Calu3 (cell line): Measurements from ENCODE around the gene XYLB. TPM values are rescaled to one million over a fixed set of nuclear protein-coding genes. Genes with fewer than 3 reads are reported as not detected.
"Not testable (repeated sequence)": the region's sequence is repeated elsewhere in the genome, so short reads cannot be mapped to it uniquely, and the experiment has no call there.

ENCODE experiments used
- BruUV-seq: library from RNA; stranded (reverse); fragments of 400-500 nt; replicated peaks from 2 replicates; lab custom pipeline; 2021; lab: Mats Ljungman, UMichigan
- CTCF ChIA-PET: fragments of 300-600 bp; sonication (Branson Sonifier 250); formaldehyde crosslinking; loops from one replicate; lab custom pipeline; 2022; ENCODE audit warnings: antibody characterized with exemption; lab: Charles Lee
- DNase-seq: peaks from one replicate; pipeline ENCODE4 v3.0.0; 2022
- H3K27ac Mint-ChIP-seq: one replicate; pipeline ENCODE4 v1.8.0; 2022; ENCODE audit warnings: mixed read lengths; ENCODE audit not compliant: unreplicated experiment
- H3K27me3 Mint-ChIP-seq: one replicate; pipeline ENCODE4 v1.8.0; 2022; ENCODE audit warnings: mixed read lengths; ENCODE audit not compliant: unreplicated experiment
- H3K36me3 Mint-ChIP-seq: one replicate; pipeline ENCODE4 v1.8.0; 2022; ENCODE audit warnings: mild to moderate bottlenecking, moderate library complexity, mixed read lengths; ENCODE audit not compliant: insufficient read depth, unreplicated experiment
- H3K4me1 Mint-ChIP-seq: one replicate; pipeline ENCODE4 v1.8.0; 2022; ENCODE audit warnings: mild to moderate bottlenecking, low read depth, mixed read lengths; ENCODE audit not compliant: unreplicated experiment
- H3K4me3 Mint-ChIP-seq: one replicate; pipeline ENCODE4 v1.8.0; 2022; ENCODE audit warnings: mild to moderate bottlenecking, low read depth, moderate library complexity, mixed read lengths; ENCODE audit not compliant: unreplicated experiment
- H3K9me3 Mint-ChIP-seq: one replicate; pipeline ENCODE4 v1.8.0; 2022; ENCODE audit warnings: low read depth, mixed read lengths; ENCODE audit not compliant: unreplicated experiment
- intact Hi-C: fragments of 100-400 bp; cut with micrococcal nuclease; formaldehyde crosslinking; loops from one replicate; pipeline ENCODE4 v1.10.0; 2022; ENCODE audit not compliant: unreplicated experiment
- total RNA-seq: library from RNA; stranded (reverse); gene quantifications from 2 replicates; pipeline ENCODE4 v1.2.3, GENCODE V29; 2022
- TF ChIP-seq, protein P1 (sequence below): fragments of 200-600 bp; IDR thresholded peaks from one replicate; pipeline ENCODE4 v1.8.0; 2022; ENCODE audit warnings: antibody characterized with exemption; ENCODE audit not compliant: unreplicated experiment

XYLB gene
- total RNA-seq, 1 experiment from 2014 or later, result 12.2 TPM

DNA sequence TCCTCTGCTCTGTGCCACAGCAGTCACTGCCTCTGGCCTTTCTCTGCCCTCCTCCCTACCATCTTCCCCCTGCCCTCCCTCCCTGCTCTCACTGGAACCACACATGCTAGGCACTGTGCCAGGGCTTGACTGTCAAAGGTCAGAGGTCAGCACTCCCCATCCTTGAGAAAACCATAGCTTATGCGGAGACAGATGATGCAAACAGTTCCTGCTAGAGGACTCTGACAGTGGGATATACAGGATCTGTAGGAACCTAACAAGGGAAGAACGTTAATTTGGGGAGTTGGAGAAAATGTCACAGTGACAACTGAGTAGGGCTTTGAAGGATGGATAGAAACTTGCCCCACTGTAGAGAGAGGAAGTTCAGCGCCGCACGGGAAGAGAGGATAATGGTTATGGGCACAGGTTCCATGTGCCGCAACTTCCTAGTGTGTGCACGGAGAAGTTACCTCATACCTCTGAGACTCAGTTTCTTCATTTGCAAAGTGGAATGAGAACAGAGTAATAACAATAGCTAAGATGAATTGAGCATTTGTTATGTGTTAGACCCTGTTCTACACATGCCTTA, 29.3 kb upstream of the XYLB start:
- no peaks in the 10 kb centered on the region for H3K4me1 Mint-ChIP-seq
- H3K36me3 Mint-ChIP-seq, result no peaks in the 10 kb centered on the region
- H3K27ac Mint-ChIP-seq, result no peak overlapping the region
- TF ChIP-seq, protein P1, sequence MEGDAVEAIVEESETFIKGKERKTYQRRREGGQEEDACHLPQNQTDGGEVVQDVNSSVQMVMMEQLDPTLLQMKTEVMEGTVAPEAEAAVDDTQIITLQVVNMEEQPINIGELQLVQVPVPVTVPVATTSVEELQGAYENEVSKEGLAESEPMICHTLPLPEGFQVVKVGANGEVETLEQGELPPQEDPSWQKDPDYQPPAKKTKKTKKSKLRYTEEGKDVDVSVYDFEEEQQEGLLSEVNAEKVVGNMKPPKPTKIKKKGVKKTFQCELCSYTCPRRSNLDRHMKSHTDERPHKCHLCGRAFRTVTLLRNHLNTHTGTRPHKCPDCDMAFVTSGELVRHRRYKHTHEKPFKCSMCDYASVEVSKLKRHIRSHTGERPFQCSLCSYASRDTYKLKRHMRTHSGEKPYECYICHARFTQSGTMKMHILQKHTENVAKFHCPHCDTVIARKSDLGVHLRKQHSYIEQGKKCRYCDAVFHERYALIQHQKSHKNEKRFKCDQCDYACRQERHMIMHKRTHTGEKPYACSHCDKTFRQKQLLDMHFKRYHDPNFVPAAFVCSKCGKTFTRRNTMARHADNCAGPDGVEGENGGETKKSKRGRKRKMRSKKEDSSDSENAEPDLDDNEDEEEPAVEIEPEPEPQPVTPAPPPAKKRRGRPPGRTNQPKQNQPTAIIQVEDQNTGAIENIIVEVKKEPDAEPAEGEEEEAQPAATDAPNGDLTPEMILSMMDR, result no peak
- intact Hi-C loops, result no loop called here
- H3K27me3 Mint-ChIP-seq, result no peaks in the 10 kb centered on the region
- no peak for DNase-seq
- H3K4me3 Mint-ChIP-seq, result no peak overlapping the region
- no peaks in the 10 kb centered on the region for H3K9me3 Mint-ChIP-seq
- BruUV-seq, result no TSS peak
- CTCF ChIA-PET, result no interaction called here

DNA sequence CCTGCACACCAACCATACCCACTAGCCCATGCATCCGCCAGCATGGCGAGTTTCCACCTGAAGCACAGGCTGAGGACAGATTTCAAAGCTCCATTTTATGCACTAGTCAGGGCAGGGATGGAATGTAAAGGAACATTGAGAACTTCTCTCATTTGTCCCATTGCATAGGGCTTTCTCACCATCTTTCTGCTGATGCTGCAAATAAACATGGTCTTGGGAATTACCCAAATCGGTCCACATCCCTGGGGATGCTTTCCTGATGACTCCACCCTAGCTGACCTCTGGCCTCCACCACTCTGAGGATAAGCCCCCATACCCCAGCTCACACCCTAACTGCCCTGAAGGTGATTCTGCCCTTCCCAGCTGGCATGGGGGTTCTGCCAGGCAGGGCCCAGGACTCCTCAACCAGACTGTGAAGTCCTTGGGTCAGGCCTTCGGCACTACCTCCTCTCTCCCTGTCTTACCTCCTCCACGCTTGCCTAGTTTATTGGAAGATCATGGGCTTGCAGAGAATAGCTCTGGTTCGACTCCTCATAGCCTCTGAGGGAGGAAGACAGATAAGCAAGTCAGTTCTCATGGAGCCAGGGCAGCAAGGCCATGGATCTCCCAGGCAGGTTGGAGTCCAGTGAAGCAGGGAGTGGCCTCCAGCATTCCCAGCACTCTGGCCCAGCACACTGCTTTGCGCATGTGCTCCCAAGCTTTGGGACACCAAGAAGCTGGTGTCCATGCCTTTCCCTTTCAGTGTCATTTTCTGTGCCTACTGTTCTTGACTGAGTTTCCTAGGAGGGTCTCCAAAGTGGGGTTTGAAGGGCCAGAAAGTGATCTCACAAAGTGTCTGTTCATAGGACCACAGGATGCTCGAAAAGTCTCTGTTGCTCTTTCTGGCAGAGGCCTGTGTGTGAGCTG, 27.6 kb upstream of the XYLB start:
- BruUV-seq, result no TSS peak
- H3K4me1 Mint-ChIP-seq, result no peaks in the 10 kb centered on the region
- H3K4me3 Mint-ChIP-seq, result no peak overlapping the region
- CTCF ChIA-PET, result no interaction called here
- H3K36me3 Mint-ChIP-seq, result no peaks in the 10 kb centered on the region
- TF ChIP-seq, protein P1, result no peak
- H3K9me3 Mint-ChIP-seq, result no peaks in the 10 kb centered on the region
- H3K27me3 Mint-ChIP-seq, result no peaks in the 10 kb centered on the region
- H3K27ac Mint-ChIP-seq, result no peak overlapping the region
- no peak for DNase-seq
- intact Hi-C loops, result no loop called here

DNA sequence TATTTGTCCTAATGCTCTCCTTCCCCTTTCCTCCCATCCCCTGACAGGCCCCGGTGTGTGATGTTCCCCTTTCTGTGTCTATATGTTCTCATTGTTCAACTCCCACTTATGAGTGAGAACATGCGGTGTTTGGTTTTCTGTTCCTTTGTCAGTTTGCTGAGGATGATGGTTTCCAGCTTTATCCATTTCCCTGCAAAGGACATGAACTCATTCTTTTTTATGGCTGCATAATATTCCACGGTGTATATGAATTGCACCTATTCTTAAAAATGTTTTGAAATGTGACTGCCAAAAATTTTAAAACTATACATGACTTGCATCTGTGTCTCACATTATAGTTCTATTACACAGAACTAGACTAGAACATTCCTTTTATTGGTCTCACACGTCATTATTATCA, 25.9 kb upstream of the XYLB start:
- H3K4me1 Mint-ChIP-seq, H3K27ac Mint-ChIP-seq, H3K9me3 Mint-ChIP-seq, CTCF ChIA-PET, BruUV-seq, intact Hi-C loops, H3K27me3 Mint-ChIP-seq, DNase-seq, H3K4me3 Mint-ChIP-seq, H3K36me3 Mint-ChIP-seq: not testable (repeated sequence)

- TF ChIP-seq, protein P1, result no peak
- CTCF ChIA-PET, result no interaction called here
- Mint-ChIP-seq H3K4me1 (peaks cover 9% of the 10 kb centered on the region), H3K4me3 (no peak overlapping the region), H3K9me3 (peaks cover 5% of the 10 kb centered on the region), H3K27me3 (no peaks in the 10 kb centered on the region), H3K36me3 (no peaks in the 10 kb centered on the region), H3K27ac (no peak overlapping the region)
- BruUV-seq, result no TSS peak
- intact Hi-C loops, result no loop called here
- DNase-seq, result no peak
Measured at GRCh38 chr3:38323060-38323459, 23.5 kb upstream of the XYLB start.

GRCh38 chr3:38325256-38325655, 21.3 kb upstream of the XYLB start:
- H3K36me3 Mint-ChIP-seq, result no peaks in the 10 kb centered on the region
- peaks cover 16% of the 10 kb centered on the region for H3K4me1 Mint-ChIP-seq
- H3K27me3 Mint-ChIP-seq, result no peaks in the 10 kb centered on the region
- TF ChIP-seq, protein P1, result no peak
- peaks cover 5% of the 10 kb centered on the region for H3K9me3 Mint-ChIP-seq
- no peak overlapping the region for H3K4me3 Mint-ChIP-seq
- CTCF ChIA-PET, result no interaction called here
- no peak overlapping the region for H3K27ac Mint-ChIP-seq
- DNase-seq, result no peak
- intact Hi-C loops, result no loop called here
- no TSS peak for BruUV-seq
